WERI-Rb-1 (cell line): ENCODE results near the gene GARNL3.

Experiments used
- DNase-seq: peaks from one replicate; pipeline ENCODE4 v3.0.0-alpha.2; 2020
- H3K27ac ChIP-seq: fragments of 250-450 bp; sonication (Bioruptor Pico); 2 replicates; pipeline ENCODE4 v1.5.1; 2020; ENCODE audit warnings: mild to moderate bottlenecking, moderate library complexity
- H3K27me3 ChIP-seq: fragments of 250-450 bp; sonication (Bioruptor Pico); 2 replicates; pipeline ENCODE4 v1.5.1; 2021; ENCODE audit warnings: mild to moderate bottlenecking, low read depth, moderate library complexity; ENCODE audit not compliant: insufficient read depth, severe bottlenecking
- H3K36me3 ChIP-seq: fragments of 250-450 bp; sonication (Bioruptor Pico); 2 replicates; pipeline ENCODE4 v1.5.1; 2020; ENCODE audit warnings: mild to moderate bottlenecking, moderate library complexity
- H3K4me3 ChIP-seq: 2 replicates; pipeline ENCODE4 v1.5.1; 2011; ENCODE audit warnings: low read depth, mild to moderate bottlenecking, control low read depth, low read length
- H3K9me3 ChIP-seq: fragments of 250-450 bp; sonication (Bioruptor Pico); 2 replicates; pipeline ENCODE4 v1.5.1; 2021; ENCODE audit warnings: mild to moderate bottlenecking, moderate library complexity; ENCODE audit not compliant: severe bottlenecking
- CTCF ChIP-seq: IDR thresholded peaks from 2 replicates; pipeline ENCODE4 v1.5.1; 2011; ENCODE audit warnings: low read depth, mild to moderate bottlenecking, control low read depth, inconsistent platforms, low read length

GARNL3 gene

GRCh38 chr9:127309715-127310114, 45.1 kb downstream of the GARNL3 start:
- no peaks in the 10 kb centered on the region for H3K9me3 ChIP-seq
- DNase-seq, result no peak
- no peak overlapping the region for H3K4me3 ChIP-seq
- no peak overlapping the region for H3K27ac ChIP-seq
- no peak for TF ChIP-seq CTCF
- peaks cover 35% of the 10 kb centered on the region for H3K36me3 ChIP-seq
- no peaks in the 10 kb centered on the region for H3K27me3 ChIP-seq

GRCh38 chr9:127311239-127311741, 46.7 kb downstream of the GARNL3 start:
- DNase-seq, result peak; percentile 39
- no peaks in the 10 kb centered on the region for H3K9me3 ChIP-seq
- H3K27me3 ChIP-seq, result no peaks in the 10 kb centered on the region
- no peak overlapping the region for H3K4me3 ChIP-seq
- TF ChIP-seq CTCF, result peak; percentile 29; the same call in 1 of the 2 replicates
- peak overlapping the region; percentile 9; the same call in 1 of the 2 replicates for H3K27ac ChIP-seq
- H3K36me3 ChIP-seq, result peaks cover 49% of the 10 kb centered on the region

- H3K27me3 ChIP-seq, result no peaks in the 10 kb centered on the region
- TF ChIP-seq CTCF, result no peak
- H3K27ac ChIP-seq, result peak overlapping the region; percentile 63
- DNase-seq, result peak; percentile 80
- no peak overlapping the region for H3K4me3 ChIP-seq
- no peaks in the 10 kb centered on the region for H3K9me3 ChIP-seq
- H3K36me3 ChIP-seq, result peaks cover 64% of the 10 kb centered on the region
Measured at GRCh38 chr9:127313042-127313560, 48.5 kb downstream of the GARNL3 start.

- no peaks in the 10 kb centered on the region for H3K27me3 ChIP-seq
- TF ChIP-seq CTCF, result no peak
- DNase-seq, result no peak
- H3K36me3 ChIP-seq, result peaks cover 78% of the 10 kb centered on the region
- H3K4me3 ChIP-seq, result no peak overlapping the region
- no peaks in the 10 kb centered on the region for H3K9me3 ChIP-seq
- no peak overlapping the region for H3K27ac ChIP-seq
Measured at GRCh38 chr9:127314911-127315310, 50.3 kb downstream of the GARNL3 start.

GRCh38 chr9:127316586-127317323, 52.2 kb downstream of the GARNL3 start:
- Histone ChIP-seq H3K27me3 (no peaks in the 10 kb centered on the region), H3K4me3 (no peak overlapping the region), H3K27ac (no peak overlapping the region), H3K9me3 (no peaks in the 10 kb centered on the region), H3K36me3 (peaks cover 88% of the 10 kb centered on the region)
- no peak for DNase-seq
- no peak for TF ChIP-seq CTCF
